GM19395 (cell line): ENCODE data around the gene HK1.
A peak's percentile ranks its signal among the peaks of the same experiment; 100 is the strongest.

ENCODE experiments used
- ATAC-seq: cut with Tn5 transposase; IDR thresholded peaks from one replicate; pipeline ENCODE4 v1.9.1; 2021; ENCODE audit warnings: mild to moderate bottlenecking, moderate library complexity; ENCODE audit not compliant: unreplicated experiment

The HK1 gene

GRCh38 chr10:69400936-69401335 is 122.6 kb downstream of the HK1 start:
- no peak for ATAC-seq

GRCh38 chr10:69401416-69401815 is 123.1 kb downstream of the HK1 start:
- ATAC-seq = no peak

- no peak for ATAC-seq
Measured at GRCh38 chr10:69402386-69402785, 124.1 kb downstream of the HK1 start.

GRCh38 chr10:69403066-69403465 is 124.8 kb downstream of the HK1 start:
- no peak for ATAC-seq

GRCh38 chr10:69403519-69403918 is 125.2 kb downstream of the HK1 start:
- no peak for ATAC-seq

GRCh38 chr10:69404786-69405185 is 126.5 kb downstream of the HK1 start:
- no peak for ATAC-seq

GRCh38 chr10:69405221-69405620 is 126.9 kb downstream of the HK1 start:
- no peak for ATAC-seq

- no peak for ATAC-seq
Measured at GRCh38 chr10:69406302-69406811, 128.1 kb downstream of the HK1 start.

- no peak for ATAC-seq
Measured at GRCh38 chr10:69406816-69407580, 128.7 kb downstream of the HK1 start.

- no peak for ATAC-seq
Measured at GRCh38 chr10:69407621-69408301, 129.5 kb downstream of the HK1 start.

- peak; percentile 76 for ATAC-seq
Measured at GRCh38 chr10:69408318-69409175, 130.3 kb downstream of the HK1 start.

GRCh38 chr10:69409176-69409495 is 130.8 kb downstream of the HK1 start:
- ATAC-seq = no peak

- ATAC-seq = no peak
Measured at GRCh38 chr10:69409968-69410367, 131.7 kb downstream of the HK1 start.

GRCh38 chr10:69410487-69410886 is 132.2 kb downstream of the HK1 start:
- ATAC-seq = no peak

- ATAC-seq = no peak
Measured at GRCh38 chr10:69411476-69411875, 133.2 kb downstream of the HK1 start.

- no peak for ATAC-seq
Measured at GRCh38 chr10:69412232-69412790, 134.0 kb downstream of the HK1 start.

GRCh38 chr10:69413221-69413865 is 135.0 kb downstream of the HK1 start:
- ATAC-seq = no peak

- no peak for ATAC-seq
Measured at GRCh38 chr10:69414036-69415018, 136.0 kb downstream of the HK1 start.

GRCh38 chr10:69415049-69415448 is 136.8 kb downstream of the HK1 start:
- no peak for ATAC-seq
